GM23338 (cell line): ENCODE results near the gene KCNK4. TPM values are rescaled to one million over a fixed set of nuclear protein-coding genes. Genes with fewer than 3 reads are reported as not detected.

Experiments used
- ATAC-seq: fragments of 200-7000 bp; cut with Tn5 transposase; 3 replicates; pipeline ENCODE4 v1.9.1; 2020
- DNase-seq: peaks from one replicate; pipeline ENCODE4 v3.0.0-alpha.2; 2015; ENCODE audit warnings: low spot score
- H2AFZ ChIP-seq: fragments of 200-600 bp; sonication (generic); 2 replicates; pipeline ENCODE4 v1.8.0; 2016; ENCODE audit warnings: antibody characterized with exemption, mild to moderate bottlenecking, moderate library complexity
- H3F3A ChIP-seq: fragments of 200-600 bp; sonication (generic); replicated peaks from 2 replicates; pipeline ENCODE4 v1.8.0; 2017; ENCODE audit warnings: antibody characterized with exemption, mixed run types, low read depth
- H3K27ac ChIP-seq: fragments of 200-600 bp; sonication (generic); 2 replicates; pipeline ENCODE4 v1.6.1; 2016; ENCODE audit warnings: low read depth
- H3K27me3 ChIP-seq: fragments of 200-600 bp; sonication (generic); 2 replicates; pipeline ENCODE4 v1.8.0; 2016; ENCODE audit warnings: mild to moderate bottlenecking, mixed run types, moderate library complexity; ENCODE audit not compliant: insufficient read depth
- H3K36me3 ChIP-seq: fragments of 200-600 bp; sonication (generic); 2 replicates; pipeline ENCODE4 v1.8.0; 2016; ENCODE audit warnings: mild to moderate bottlenecking; ENCODE audit not compliant: insufficient read depth
- H3K4me1 ChIP-seq: fragments of 200-600 bp; sonication (generic); 2 replicates; pipeline ENCODE4 v1.8.0; 2016; ENCODE audit warnings: mild to moderate bottlenecking, moderate library complexity; ENCODE audit not compliant: insufficient read depth
- H3K4me2 ChIP-seq: fragments of 200-600 bp; sonication (generic); 2 replicates; pipeline ENCODE4 v1.7.1; 2017; ENCODE audit warnings: mixed run types
- H3K4me3 ChIP-seq: fragments of 200-600 bp; sonication (generic); 2 replicates; pipeline ENCODE4 v1.6.1; 2016; ENCODE audit warnings: mixed run types
- H3K79me2 ChIP-seq: fragments of 200-600 bp; sonication (generic); replicated peaks from 2 replicates; pipeline ENCODE4 v1.8.0; 2017; ENCODE audit warnings: mild to moderate bottlenecking; ENCODE audit not compliant: insufficient read depth
- H3K9me2 ChIP-seq: fragments of 200-600 bp; sonication (generic); 2 replicates; pipeline ENCODE4 v1.8.0; 2017; ENCODE audit not compliant: insufficient read depth
- H4K20me1 ChIP-seq: fragments of 200-600 bp; sonication (generic); replicated peaks from 2 replicates; pipeline ENCODE4 v1.8.0; 2017; ENCODE audit warnings: mild to moderate bottlenecking; ENCODE audit not compliant: insufficient read depth
- H3K27ac Mint-ChIP-seq: 2 replicates; pipeline ENCODE4 v1.8.0; 2020; ENCODE audit warnings: inconsistent platforms, mild to moderate bottlenecking, moderate library complexity, mixed read lengths
- H3K27me3 Mint-ChIP-seq: 3 replicates; pipeline ENCODE4 v1.8.0; 2022; ENCODE audit warnings: low read depth, mild to moderate bottlenecking, moderate library complexity, mixed read lengths, inconsistent platforms; ENCODE audit not compliant: insufficient read depth, poor library complexity
- H3K36me3 Mint-ChIP-seq: 3 replicates; pipeline ENCODE4 v1.8.0; 2021; ENCODE audit warnings: low read depth, mild to moderate bottlenecking, inconsistent platforms, moderate library complexity, mixed read lengths
- H3K4me1 Mint-ChIP-seq: 3 replicates; pipeline ENCODE4 v1.8.0; 2020; ENCODE audit warnings: mild to moderate bottlenecking, inconsistent platforms, mixed read lengths
- H3K4me3 Mint-ChIP-seq: 3 replicates; pipeline ENCODE4 v1.8.0; 2021; ENCODE audit warnings: moderate library complexity, mild to moderate bottlenecking, inconsistent platforms, mixed read lengths
- H3K9me3 Mint-ChIP-seq: 3 replicates; pipeline ENCODE4 v1.8.0; 2020; ENCODE audit warnings: moderate library complexity, mild to moderate bottlenecking, inconsistent platforms, mixed read lengths
- CREB1 ChIP-seq: fragments of 250-450 bp; sonication (Bioruptor Pico); IDR thresholded peaks from 2 replicates; pipeline ENCODE4 v1.5.0; 2020; ENCODE audit warnings: low read depth, mild to moderate bottlenecking, moderate library complexity
- EZH2 ChIP-seq: fragments of 200-600 bp; sonication (generic); IDR thresholded peaks from one replicate; pipeline ENCODE4 v1.8.0; 2017; ENCODE audit warnings: antibody characterized with exemption, mild to moderate bottlenecking, low read depth; ENCODE audit not compliant: unreplicated experiment
- NANOG ChIP-seq: IDR thresholded peaks from 2 replicates; pipeline ENCODE4 v1.6.1; 2016; ENCODE audit warnings: antibody characterized with exemption, borderline replicate concordance
- POLR2AphosphoS5 ChIP-seq: IDR thresholded peaks from 2 replicates; pipeline ENCODE4 v1.6.1; 2016; ENCODE audit warnings: antibody characterized with exemption, low read depth
- REST ChIP-seq: IDR thresholded peaks from one replicate; pipeline ENCODE4 v1.6.1; 2018; ENCODE audit warnings: antibody characterized with exemption; ENCODE audit not compliant: unreplicated experiment
- STAT1 ChIP-seq: IDR thresholded peaks from one replicate; pipeline ENCODE4 v1.6.1; 2016; ENCODE audit warnings: antibody characterized with exemption; ENCODE audit not compliant: unreplicated experiment
- ZNF331 ChIP-seq: fragments of 250-450 bp; sonication (Bioruptor Pico); IDR thresholded peaks from 2 replicates; pipeline ENCODE4 v1.5.0; 2020; ENCODE audit warnings: low read depth, mild to moderate bottlenecking, moderate library complexity
- polyA plus RNA-seq: library from polyadenylated mRNA; unstranded; fragments of >200 nt; fragmentation: Nextera tagmentation; extraction: Ambion mirVana; gene quantifications from 2 replicates; pipeline ENCODE4 v1.2.1, GENCODE V29; 2016
- total RNA-seq: library from RNA; depleted of rRNA; stranded (reverse); fragments of >200 nt; shearing (Covaris generic); gene quantifications from 2 replicates; pipeline ENCODE4 v1.2.3, GENCODE V29; 2014
- TF ChIP-seq, protein P1 (sequence below): IDR thresholded peaks from 2 replicates; pipeline ENCODE4 v1.6.1; 2016; ENCODE audit warnings: antibody characterized with exemption

Gene KCNK4
- total and polyA plus RNA-seq, 2 experiments from 2014 or later = 1.0 TPM; not detected in 1

DNA sequence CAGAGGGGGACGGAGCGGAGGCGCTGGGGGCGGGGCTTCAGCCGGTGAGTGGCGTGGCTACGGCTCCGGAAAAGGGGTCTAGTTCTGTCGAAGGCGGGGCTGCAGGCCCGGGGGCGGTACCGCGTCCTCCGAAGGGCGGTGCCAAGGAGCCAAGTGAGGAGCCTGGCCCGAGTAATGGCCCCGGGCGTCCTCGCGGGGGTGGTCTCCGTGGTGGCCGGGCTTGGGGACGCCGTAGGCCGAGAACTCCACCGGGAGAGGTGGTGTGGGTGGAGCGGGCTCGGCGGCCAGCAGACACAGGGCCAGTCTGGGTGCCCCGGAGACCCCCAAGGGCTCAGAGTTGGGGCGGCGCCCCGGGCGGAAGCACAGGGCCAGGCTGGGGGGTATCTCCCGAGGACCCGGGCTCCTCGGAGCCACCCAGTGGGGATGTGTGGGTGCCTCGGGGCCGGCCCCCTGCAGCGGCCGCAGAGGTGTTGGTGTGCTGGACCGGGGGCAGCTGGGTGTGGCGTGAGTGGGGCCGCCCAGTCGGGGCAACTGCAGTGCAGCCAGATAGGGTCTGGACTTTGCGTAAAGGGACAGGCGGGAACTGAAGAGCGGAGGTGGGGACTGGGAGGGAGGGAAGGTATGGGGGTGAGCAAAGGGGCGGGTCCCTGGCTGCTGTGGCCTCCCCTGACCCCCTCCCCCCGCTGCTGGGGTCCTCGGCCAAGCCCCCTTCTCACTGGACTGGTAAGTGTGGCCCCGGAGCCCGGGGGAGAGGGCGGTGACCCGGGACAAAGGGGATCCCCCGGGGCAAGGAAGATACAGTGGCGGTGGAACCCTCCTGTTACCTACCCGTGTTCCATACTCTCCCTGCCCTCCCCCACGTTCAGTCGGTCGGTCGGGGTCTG, 49.4 kb upstream of the KCNK4 start:
- Histone ChIP-seq H3K36me3 (no peaks in the 10 kb centered on the region), H2AFZ (no peak overlapping the region), H3K4me2 (peak overlapping the region; percentile 96), H3K79me2 (peaks cover 26% of the 10 kb centered on the region), H3F3A (peaks cover 28% of the 10 kb centered on the region), H3K9me2 (no peaks in the 10 kb centered on the region), H3K4me1 (peaks cover 17% of the 10 kb centered on the region; the same call in 1 of the 2 replicates), H3K27me3 (no peaks in the 10 kb centered on the region), H3K27ac (peak overlapping the region; percentile 86; the same call in 1 of the 2 replicates), H4K20me1 (no peaks in the 10 kb centered on the region; the same call in 1 of the 2 replicates), H3K4me3 (peak overlapping the region; percentile 97)
- H3K27ac Mint-ChIP-seq = peak overlapping the region; percentile 98
- H3K27me3 Mint-ChIP-seq = peaks cover 28% of the 10 kb centered on the region
- H3K36me3 Mint-ChIP-seq = peaks cover 24% of the 10 kb centered on the region
- peak overlapping the region; percentile 93 for H3K4me3 Mint-ChIP-seq
- peak; percentile 99 for DNase-seq
- TF ChIP-seq CREB1 (CRISPR knock-in tag) (no peak), NANOG (no peak), POLR2AphosphoS5 (peak; percentile 67; the same call in 1 of the 2 replicates)
- TF ChIP-seq, protein P1, sequence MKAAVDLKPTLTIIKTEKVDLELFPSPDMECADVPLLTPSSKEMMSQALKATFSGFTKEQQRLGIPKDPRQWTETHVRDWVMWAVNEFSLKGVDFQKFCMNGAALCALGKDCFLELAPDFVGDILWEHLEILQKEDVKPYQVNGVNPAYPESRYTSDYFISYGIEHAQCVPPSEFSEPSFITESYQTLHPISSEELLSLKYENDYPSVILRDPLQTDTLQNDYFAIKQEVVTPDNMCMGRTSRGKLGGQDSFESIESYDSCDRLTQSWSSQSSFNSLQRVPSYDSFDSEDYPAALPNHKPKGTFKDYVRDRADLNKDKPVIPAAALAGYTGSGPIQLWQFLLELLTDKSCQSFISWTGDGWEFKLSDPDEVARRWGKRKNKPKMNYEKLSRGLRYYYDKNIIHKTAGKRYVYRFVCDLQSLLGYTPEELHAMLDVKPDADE = 0 out of 2 replicates have a peak, but pooled peaks have one; percentile 10
- H3K4me1 Mint-ChIP-seq = peaks cover 27% of the 10 kb centered on the region
- no peaks in the 10 kb centered on the region for H3K9me3 Mint-ChIP-seq
- peak; percentile 72 for ATAC-seq

- peak overlapping the region; percentile 43; the same call in 1 of the 2 replicates for H3K27ac Mint-ChIP-seq
- Histone ChIP-seq H3K4me2 (no peak overlapping the region), H3K4me3 (peak overlapping the region; percentile 97; the same call in 1 of the 2 replicates), H2AFZ (no peak overlapping the region), H3K79me2 (peaks cover 26% of the 10 kb centered on the region), H3F3A (peaks cover 35% of the 10 kb centered on the region), H3K36me3 (no peaks in the 10 kb centered on the region), H3K4me1 (peaks cover 24% of the 10 kb centered on the region), H4K20me1 (no peaks in the 10 kb centered on the region; the same call in 1 of the 2 replicates), H3K27me3 (no peaks in the 10 kb centered on the region), H3K9me2 (no peaks in the 10 kb centered on the region), H3K27ac (peak overlapping the region; percentile 19; the same call in 1 of the 2 replicates)
- TF ChIP-seq ZNF331 (no peak), REST (no peak), STAT1 (no peak), EZH2 (no peak), POLR2AphosphoS5 (0 out of 2 replicates have a peak, but pooled peaks have one; percentile 21)
- no peak for ATAC-seq
- H3K4me3 Mint-ChIP-seq = peak overlapping the region; percentile 93
- H3K27me3 Mint-ChIP-seq = peaks cover 33% of the 10 kb centered on the region
- no peaks in the 10 kb centered on the region for H3K9me3 Mint-ChIP-seq
- peaks cover 21% of the 10 kb centered on the region for H3K36me3 Mint-ChIP-seq
- no peak for DNase-seq
- peaks cover 34% of the 10 kb centered on the region for H3K4me1 Mint-ChIP-seq
Measured at GRCh38 chr11:64243236-64243854, 47.8 kb upstream of the KCNK4 start.
